ENCODE results near the gene PTPN21.

DNA sequence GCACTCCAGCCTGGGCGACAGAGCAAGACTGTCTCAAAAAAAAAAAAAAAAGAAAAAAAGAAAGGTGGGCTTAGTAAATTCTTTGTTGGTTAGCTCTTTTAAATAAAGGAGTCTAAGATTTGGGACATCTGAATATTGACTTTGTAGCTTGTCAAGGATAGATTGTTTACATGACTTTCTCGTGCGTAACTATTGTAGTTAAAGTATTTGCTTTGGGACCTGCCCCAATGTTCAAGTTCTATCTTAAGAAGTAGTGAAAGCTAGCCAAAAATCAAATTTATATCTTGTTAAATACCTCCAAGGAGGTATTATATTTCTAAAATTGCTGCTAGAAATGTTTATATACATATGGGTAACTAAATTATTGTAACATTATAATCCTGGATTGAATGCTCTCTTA lies 32.4 kb downstream of the PTPN21 start:
- TF ChIP-seq CTCF (IDR thresholded peaks at IDR 0.05) = no peak
- TF ChIP-seq POLR2A (IDR thresholded peaks at IDR 0.05) = no peak

All from right lobe of liver (tissue), 4 donors.